GM23338 (cell line): ENCODE measurements around the gene CLNK. TPM values are rescaled to one million over a fixed set of nuclear protein-coding genes. Genes with fewer than 3 reads are reported as not detected.

Source experiments
- ATAC-seq: fragments of 200-7000 bp; cut with Tn5 transposase; 3 replicates; pipeline ENCODE4 v1.9.1; 2020
- DNase-seq: peaks from one replicate; pipeline ENCODE4 v3.0.0-alpha.2; 2015; ENCODE audit warnings: low spot score
- H2AFZ ChIP-seq: fragments of 200-600 bp; sonication (generic); 2 replicates; pipeline ENCODE4 v1.8.0; 2016; ENCODE audit warnings: antibody characterized with exemption, mild to moderate bottlenecking, moderate library complexity
- H3F3A ChIP-seq: fragments of 200-600 bp; sonication (generic); replicated peaks from 2 replicates; pipeline ENCODE4 v1.8.0; 2017; ENCODE audit warnings: antibody characterized with exemption, mixed run types, low read depth
- H3K27ac ChIP-seq: fragments of 200-600 bp; sonication (generic); 2 replicates; pipeline ENCODE4 v1.6.1; 2016; ENCODE audit warnings: low read depth
- H3K27me3 ChIP-seq: fragments of 200-600 bp; sonication (generic); 2 replicates; pipeline ENCODE4 v1.8.0; 2016; ENCODE audit warnings: mild to moderate bottlenecking, mixed run types, moderate library complexity; ENCODE audit not compliant: insufficient read depth
- H3K36me3 ChIP-seq: fragments of 200-600 bp; sonication (generic); 2 replicates; pipeline ENCODE4 v1.8.0; 2016; ENCODE audit warnings: mild to moderate bottlenecking; ENCODE audit not compliant: insufficient read depth
- H3K4me1 ChIP-seq: fragments of 200-600 bp; sonication (generic); 2 replicates; pipeline ENCODE4 v1.8.0; 2016; ENCODE audit warnings: mild to moderate bottlenecking, moderate library complexity; ENCODE audit not compliant: insufficient read depth
- H3K4me2 ChIP-seq: fragments of 200-600 bp; sonication (generic); 2 replicates; pipeline ENCODE4 v1.7.1; 2017; ENCODE audit warnings: mixed run types
- H3K4me3 ChIP-seq: fragments of 200-600 bp; sonication (generic); 2 replicates; pipeline ENCODE4 v1.6.1; 2016; ENCODE audit warnings: mixed run types
- H3K79me2 ChIP-seq: fragments of 200-600 bp; sonication (generic); replicated peaks from 2 replicates; pipeline ENCODE4 v1.8.0; 2017; ENCODE audit warnings: mild to moderate bottlenecking; ENCODE audit not compliant: insufficient read depth
- H3K9me2 ChIP-seq: fragments of 200-600 bp; sonication (generic); 2 replicates; pipeline ENCODE4 v1.8.0; 2017; ENCODE audit not compliant: insufficient read depth
- H4K20me1 ChIP-seq: fragments of 200-600 bp; sonication (generic); replicated peaks from 2 replicates; pipeline ENCODE4 v1.8.0; 2017; ENCODE audit warnings: mild to moderate bottlenecking; ENCODE audit not compliant: insufficient read depth
- H3K27ac Mint-ChIP-seq: 2 replicates; pipeline ENCODE4 v1.8.0; 2020; ENCODE audit warnings: inconsistent platforms, mild to moderate bottlenecking, moderate library complexity, mixed read lengths
- H3K27me3 Mint-ChIP-seq: 3 replicates; pipeline ENCODE4 v1.8.0; 2022; ENCODE audit warnings: low read depth, mild to moderate bottlenecking, moderate library complexity, mixed read lengths, inconsistent platforms; ENCODE audit not compliant: insufficient read depth, poor library complexity
- H3K36me3 Mint-ChIP-seq: 3 replicates; pipeline ENCODE4 v1.8.0; 2021; ENCODE audit warnings: low read depth, mild to moderate bottlenecking, inconsistent platforms, moderate library complexity, mixed read lengths
- H3K4me1 Mint-ChIP-seq: 3 replicates; pipeline ENCODE4 v1.8.0; 2020; ENCODE audit warnings: mild to moderate bottlenecking, inconsistent platforms, mixed read lengths
- H3K4me3 Mint-ChIP-seq: 3 replicates; pipeline ENCODE4 v1.8.0; 2021; ENCODE audit warnings: moderate library complexity, mild to moderate bottlenecking, inconsistent platforms, mixed read lengths
- H3K9me3 Mint-ChIP-seq: 3 replicates; pipeline ENCODE4 v1.8.0; 2020; ENCODE audit warnings: moderate library complexity, mild to moderate bottlenecking, inconsistent platforms, mixed read lengths
- CTCF ChIP-seq, 2 experiments: fragments of 200-600 bp in 1 of 2; sonication (generic) in 1 of 2; conservative IDR thresholded peaks; 2 replicates each; pipeline versions ENCODE4 v1.5.1 to v1.6.1; 2016 to 2017; ENCODE audit warnings: antibody characterized with exemption in 2 of 2, low read depth in 2 of 2, mild to moderate bottlenecking in 2 of 2, moderate library complexity in 1 of 2
- EZH2 ChIP-seq: fragments of 200-600 bp; sonication (generic); IDR thresholded peaks from one replicate; pipeline ENCODE4 v1.8.0; 2017; ENCODE audit warnings: antibody characterized with exemption, mild to moderate bottlenecking, low read depth; ENCODE audit not compliant: unreplicated experiment
- EZH2phosphoT487 ChIP-seq: fragments of 200-600 bp; sonication (generic); IDR thresholded peaks from one replicate; pipeline ENCODE4 v1.8.1; 2018; ENCODE audit warnings: antibody characterized with exemption; ENCODE audit not compliant: unreplicated experiment
- NANOG ChIP-seq: IDR thresholded peaks from 2 replicates; pipeline ENCODE4 v1.6.1; 2016; ENCODE audit warnings: antibody characterized with exemption, borderline replicate concordance
- POLR2AphosphoS5 ChIP-seq: IDR thresholded peaks from 2 replicates; pipeline ENCODE4 v1.6.1; 2016; ENCODE audit warnings: antibody characterized with exemption, low read depth
- STAT1 ChIP-seq: IDR thresholded peaks from one replicate; pipeline ENCODE4 v1.6.1; 2016; ENCODE audit warnings: antibody characterized with exemption; ENCODE audit not compliant: unreplicated experiment
- ZNF331 ChIP-seq: fragments of 250-450 bp; sonication (Bioruptor Pico); IDR thresholded peaks from 2 replicates; pipeline ENCODE4 v1.5.0; 2020; ENCODE audit warnings: low read depth, mild to moderate bottlenecking, moderate library complexity
- polyA plus RNA-seq: library from polyadenylated mRNA; unstranded; fragments of >200 nt; fragmentation: Nextera tagmentation; extraction: Ambion mirVana; gene quantifications from 2 replicates; pipeline ENCODE4 v1.2.1, GENCODE V29; 2016
- total RNA-seq: library from RNA; depleted of rRNA; stranded (reverse); fragments of >200 nt; shearing (Covaris generic); gene quantifications from 2 replicates; pipeline ENCODE4 v1.2.3, GENCODE V29; 2014
- TF ChIP-seq, protein P1 (sequence below): IDR thresholded peaks from one replicate; pipeline ENCODE4 v1.6.1; 2018; ENCODE audit warnings: antibody characterized with exemption; ENCODE audit not compliant: unreplicated experiment
- TF ChIP-seq, protein P2 (sequence below): fragments of 250-450 bp; sonication (Bioruptor Pico); IDR thresholded peaks from 2 replicates; pipeline ENCODE4 v1.5.0; 2020; ENCODE audit warnings: mild to moderate bottlenecking, moderate library complexity
- TF ChIP-seq, protein P3 (sequence below): IDR thresholded peaks from 2 replicates; pipeline ENCODE4 v1.6.1; 2016; ENCODE audit warnings: antibody characterized with exemption

Gene CLNK
- total and polyA plus RNA-seq, 2 experiments from 2014 or later = not detected

GRCh38 chr4:10731162-10731561 is 46.6 kb upstream of the CLNK start:
- TF ChIP-seq EZH2phosphoT487 (no peak), POLR2AphosphoS5 (no peak), CTCF (conservative IDR thresholded peaks at IDR 0.05; ENCODE audit: low read depth in 2 of 2) (no peak), ZNF331 (no peak), STAT1 (no peak), NANOG (no peak), EZH2 (no peak)
- TF ChIP-seq, protein P1, sequence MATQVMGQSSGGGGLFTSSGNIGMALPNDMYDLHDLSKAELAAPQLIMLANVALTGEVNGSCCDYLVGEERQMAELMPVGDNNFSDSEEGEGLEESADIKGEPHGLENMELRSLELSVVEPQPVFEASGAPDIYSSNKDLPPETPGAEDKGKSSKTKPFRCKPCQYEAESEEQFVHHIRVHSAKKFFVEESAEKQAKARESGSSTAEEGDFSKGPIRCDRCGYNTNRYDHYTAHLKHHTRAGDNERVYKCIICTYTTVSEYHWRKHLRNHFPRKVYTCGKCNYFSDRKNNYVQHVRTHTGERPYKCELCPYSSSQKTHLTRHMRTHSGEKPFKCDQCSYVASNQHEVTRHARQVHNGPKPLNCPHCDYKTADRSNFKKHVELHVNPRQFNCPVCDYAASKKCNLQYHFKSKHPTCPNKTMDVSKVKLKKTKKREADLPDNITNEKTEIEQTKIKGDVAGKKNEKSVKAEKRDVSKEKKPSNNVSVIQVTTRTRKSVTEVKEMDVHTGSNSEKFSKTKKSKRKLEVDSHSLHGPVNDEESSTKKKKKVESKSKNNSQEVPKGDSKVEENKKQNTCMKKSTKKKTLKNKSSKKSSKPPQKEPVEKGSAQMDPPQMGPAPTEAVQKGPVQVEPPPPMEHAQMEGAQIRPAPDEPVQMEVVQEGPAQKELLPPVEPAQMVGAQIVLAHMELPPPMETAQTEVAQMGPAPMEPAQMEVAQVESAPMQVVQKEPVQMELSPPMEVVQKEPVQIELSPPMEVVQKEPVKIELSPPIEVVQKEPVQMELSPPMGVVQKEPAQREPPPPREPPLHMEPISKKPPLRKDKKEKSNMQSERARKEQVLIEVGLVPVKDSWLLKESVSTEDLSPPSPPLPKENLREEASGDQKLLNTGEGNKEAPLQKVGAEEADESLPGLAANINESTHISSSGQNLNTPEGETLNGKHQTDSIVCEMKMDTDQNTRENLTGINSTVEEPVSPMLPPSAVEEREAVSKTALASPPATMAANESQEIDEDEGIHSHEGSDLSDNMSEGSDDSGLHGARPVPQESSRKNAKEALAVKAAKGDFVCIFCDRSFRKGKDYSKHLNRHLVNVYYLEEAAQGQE = no peak
- TF ChIP-seq, protein P2, sequence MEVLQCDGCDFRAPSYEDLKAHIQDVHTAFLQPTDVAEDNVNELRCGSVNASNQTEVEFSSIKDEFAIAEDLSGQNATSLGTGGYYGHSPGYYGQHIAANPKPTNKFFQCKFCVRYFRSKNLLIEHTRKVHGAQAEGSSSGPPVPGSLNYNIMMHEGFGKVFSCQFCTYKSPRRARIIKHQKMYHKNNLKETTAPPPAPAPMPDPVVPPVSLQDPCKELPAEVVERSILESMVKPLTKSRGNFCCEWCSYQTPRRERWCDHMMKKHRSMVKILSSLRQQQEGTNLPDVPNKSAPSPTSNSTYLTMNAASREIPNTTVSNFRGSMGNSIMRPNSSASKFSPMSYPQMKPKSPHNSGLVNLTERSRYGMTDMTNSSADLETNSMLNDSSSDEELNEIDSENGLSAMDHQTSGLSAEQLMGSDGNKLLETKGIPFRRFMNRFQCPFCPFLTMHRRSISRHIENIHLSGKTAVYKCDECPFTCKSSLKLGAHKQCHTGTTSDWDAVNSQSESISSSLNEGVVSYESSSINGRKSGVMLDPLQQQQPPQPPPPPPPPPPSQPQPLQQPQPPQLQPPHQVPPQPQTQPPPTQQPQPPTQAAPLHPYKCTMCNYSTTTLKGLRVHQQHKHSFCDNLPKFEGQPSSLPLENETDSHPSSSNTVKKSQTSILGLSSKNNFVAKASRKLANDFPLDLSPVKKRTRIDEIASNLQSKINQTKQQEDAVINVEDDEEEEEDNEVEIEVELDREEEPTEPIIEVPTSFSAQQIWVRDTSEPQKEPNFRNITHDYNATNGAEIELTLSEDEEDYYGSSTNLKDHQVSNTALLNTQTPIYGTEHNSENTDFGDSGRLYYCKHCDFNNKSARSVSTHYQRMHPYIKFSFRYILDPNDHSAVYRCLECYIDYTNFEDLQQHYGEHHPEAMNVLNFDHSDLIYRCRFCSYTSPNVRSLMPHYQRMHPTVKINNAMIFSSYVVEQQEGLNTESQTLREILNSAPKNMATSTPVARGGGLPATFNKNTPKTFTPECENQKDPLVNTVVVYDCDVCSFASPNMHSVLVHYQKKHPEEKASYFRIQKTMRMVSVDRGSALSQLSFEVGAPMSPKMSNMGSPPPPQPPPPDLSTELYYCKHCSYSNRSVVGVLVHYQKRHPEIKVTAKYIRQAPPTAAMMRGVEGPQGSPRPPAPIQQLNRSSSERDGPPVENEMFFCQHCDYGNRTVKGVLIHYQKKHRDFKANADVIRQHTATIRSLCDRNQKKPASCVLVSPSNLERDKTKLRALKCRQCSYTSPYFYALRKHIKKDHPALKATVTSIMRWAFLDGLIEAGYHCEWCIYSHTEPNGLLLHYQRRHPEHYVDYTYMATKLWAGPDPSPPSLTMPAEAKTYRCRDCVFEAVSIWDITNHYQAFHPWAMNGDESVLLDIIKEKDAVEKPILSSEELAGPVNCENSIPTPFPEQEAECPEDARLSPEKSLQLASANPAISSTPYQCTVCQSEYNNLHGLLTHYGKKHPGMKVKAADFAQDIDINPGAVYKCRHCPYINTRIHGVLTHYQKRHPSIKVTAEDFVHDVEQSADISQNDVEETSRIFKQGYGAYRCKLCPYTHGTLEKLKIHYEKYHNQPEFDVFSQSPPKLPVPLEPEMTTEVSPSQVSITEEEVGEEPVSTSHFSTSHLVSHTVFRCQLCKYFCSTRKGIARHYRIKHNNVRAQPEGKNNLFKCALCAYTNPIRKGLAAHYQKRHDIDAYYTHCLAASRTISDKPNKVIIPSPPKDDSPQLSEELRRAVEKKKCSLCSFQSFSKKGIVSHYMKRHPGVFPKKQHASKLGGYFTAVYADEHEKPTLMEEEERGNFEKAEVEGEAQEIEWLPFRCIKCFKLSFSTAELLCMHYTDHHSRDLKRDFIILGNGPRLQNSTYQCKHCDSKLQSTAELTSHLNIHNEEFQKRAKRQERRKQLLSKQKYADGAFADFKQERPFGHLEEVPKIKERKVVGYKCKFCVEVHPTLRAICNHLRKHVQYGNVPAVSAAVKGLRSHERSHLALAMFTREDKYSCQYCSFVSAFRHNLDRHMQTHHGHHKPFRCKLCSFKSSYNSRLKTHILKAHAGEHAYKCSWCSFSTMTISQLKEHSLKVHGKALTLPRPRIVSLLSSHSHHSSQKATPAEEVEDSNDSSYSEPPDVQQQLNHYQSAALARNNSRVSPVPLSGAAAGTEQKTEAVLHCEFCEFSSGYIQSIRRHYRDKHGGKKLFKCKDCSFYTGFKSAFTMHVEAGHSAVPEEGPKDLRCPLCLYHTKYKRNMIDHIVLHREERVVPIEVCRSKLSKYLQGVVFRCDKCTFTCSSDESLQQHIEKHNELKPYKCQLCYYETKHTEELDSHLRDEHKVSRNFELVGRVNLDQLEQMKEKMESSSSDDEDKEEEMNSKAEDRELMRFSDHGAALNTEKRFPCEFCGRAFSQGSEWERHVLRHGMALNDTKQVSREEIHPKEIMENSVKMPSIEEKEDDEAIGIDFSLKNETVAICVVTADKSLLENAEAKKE (CRISPR knock-in tag) = no peak
- TF ChIP-seq, protein P3, sequence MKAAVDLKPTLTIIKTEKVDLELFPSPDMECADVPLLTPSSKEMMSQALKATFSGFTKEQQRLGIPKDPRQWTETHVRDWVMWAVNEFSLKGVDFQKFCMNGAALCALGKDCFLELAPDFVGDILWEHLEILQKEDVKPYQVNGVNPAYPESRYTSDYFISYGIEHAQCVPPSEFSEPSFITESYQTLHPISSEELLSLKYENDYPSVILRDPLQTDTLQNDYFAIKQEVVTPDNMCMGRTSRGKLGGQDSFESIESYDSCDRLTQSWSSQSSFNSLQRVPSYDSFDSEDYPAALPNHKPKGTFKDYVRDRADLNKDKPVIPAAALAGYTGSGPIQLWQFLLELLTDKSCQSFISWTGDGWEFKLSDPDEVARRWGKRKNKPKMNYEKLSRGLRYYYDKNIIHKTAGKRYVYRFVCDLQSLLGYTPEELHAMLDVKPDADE = no peak

More at GRCh38 chr4:10731162-10731561, 46.6 kb upstream of the CLNK start:
- Histone ChIP-seq H3K79me2 (no peaks in the 10 kb centered on the region), H3K27me3 (no peaks in the 10 kb centered on the region), H3F3A (no peaks in the 10 kb centered on the region), H3K4me1 (no peaks in the 10 kb centered on the region), H3K9me2 (no peaks in the 10 kb centered on the region), H3K36me3 (no peaks in the 10 kb centered on the region), H3K4me2 (no peak overlapping the region), H3K4me3 (no peak overlapping the region), H4K20me1 (no peaks in the 10 kb centered on the region; the same call in 1 of the 2 replicates), H2AFZ (no peak overlapping the region), H3K27ac (no peak overlapping the region)
- H3K9me3 Mint-ChIP-seq = no peaks in the 10 kb centered on the region
- no peak overlapping the region for H3K27ac Mint-ChIP-seq
- DNase-seq (no peak), ATAC-seq (no peak)
- no peaks in the 10 kb centered on the region for H3K27me3 Mint-ChIP-seq
- H3K4me3 Mint-ChIP-seq = no peak overlapping the region
- no peaks in the 10 kb centered on the region for H3K36me3 Mint-ChIP-seq
- peaks cover 15% of the 10 kb centered on the region for H3K4me1 Mint-ChIP-seq
